Measurements from ENCODE around the gene ITM2B.

ITM2B gene

GRCh38 chr13:48264058-48264457 lies 31.1 kb downstream of the ITM2B start:
- TF ChIP-seq, protein P1, sequence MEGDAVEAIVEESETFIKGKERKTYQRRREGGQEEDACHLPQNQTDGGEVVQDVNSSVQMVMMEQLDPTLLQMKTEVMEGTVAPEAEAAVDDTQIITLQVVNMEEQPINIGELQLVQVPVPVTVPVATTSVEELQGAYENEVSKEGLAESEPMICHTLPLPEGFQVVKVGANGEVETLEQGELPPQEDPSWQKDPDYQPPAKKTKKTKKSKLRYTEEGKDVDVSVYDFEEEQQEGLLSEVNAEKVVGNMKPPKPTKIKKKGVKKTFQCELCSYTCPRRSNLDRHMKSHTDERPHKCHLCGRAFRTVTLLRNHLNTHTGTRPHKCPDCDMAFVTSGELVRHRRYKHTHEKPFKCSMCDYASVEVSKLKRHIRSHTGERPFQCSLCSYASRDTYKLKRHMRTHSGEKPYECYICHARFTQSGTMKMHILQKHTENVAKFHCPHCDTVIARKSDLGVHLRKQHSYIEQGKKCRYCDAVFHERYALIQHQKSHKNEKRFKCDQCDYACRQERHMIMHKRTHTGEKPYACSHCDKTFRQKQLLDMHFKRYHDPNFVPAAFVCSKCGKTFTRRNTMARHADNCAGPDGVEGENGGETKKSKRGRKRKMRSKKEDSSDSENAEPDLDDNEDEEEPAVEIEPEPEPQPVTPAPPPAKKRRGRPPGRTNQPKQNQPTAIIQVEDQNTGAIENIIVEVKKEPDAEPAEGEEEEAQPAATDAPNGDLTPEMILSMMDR (conservative IDR thresholded peaks at IDR 0.05): no peak
- H3K27ac ChIP-seq: no peak overlapping the region

DNA sequence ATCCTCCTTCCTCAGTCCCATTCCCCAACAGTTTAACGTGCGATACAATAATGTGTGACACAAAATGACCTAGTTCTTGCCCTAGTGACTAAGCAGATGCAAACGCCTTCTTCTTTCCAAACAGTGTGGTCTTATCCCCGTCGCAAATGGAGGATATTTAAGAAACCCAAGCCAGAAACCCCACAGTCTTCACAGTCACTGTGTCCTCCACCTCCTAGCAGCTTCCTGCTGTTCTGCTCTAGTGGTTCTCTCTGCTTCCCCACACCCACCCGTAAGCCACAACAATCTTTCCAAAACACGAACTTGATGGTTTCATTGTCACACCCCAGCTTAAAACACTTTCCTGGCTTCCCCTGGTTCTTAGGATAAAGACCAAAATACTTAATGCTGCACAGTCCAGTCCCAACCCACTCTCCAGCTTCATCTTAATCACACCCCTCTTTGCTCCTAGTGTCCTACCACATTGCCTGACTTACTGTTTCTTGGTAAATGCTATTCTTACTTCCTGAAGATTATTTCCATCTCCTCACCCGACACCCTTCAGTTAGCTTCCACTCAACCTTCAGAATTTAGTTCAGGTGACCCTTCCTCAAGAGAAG lies 32.3 kb downstream of the ITM2B start:
- no peak overlapping the region for H3K27ac ChIP-seq
- TF ChIP-seq, protein P1 (conservative IDR thresholded peaks at IDR 0.05): no peak

DNA sequence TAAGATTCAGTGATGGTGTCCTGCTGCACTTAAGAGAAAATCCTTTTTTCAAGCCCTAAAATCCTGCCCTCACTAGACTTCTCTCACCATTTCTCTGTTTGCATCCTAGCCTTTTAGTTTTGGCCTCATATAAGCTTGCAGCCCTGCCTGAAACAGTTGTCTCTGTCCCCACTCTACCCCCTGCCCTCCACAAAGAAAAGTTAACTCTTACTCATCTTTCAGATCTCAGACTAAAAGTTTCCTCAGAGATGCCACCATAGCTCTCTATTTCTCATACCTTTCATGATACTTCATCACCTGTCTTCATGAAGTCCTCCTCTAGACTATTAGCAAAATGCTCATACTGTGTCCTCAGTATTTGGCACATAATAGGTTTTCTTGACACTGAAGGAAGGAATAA lies 33.1 kb downstream of the ITM2B start:
- no peak overlapping the region for H3K27ac ChIP-seq
- TF ChIP-seq, protein P1 (conservative IDR thresholded peaks at IDR 0.05): no peak

DNA sequence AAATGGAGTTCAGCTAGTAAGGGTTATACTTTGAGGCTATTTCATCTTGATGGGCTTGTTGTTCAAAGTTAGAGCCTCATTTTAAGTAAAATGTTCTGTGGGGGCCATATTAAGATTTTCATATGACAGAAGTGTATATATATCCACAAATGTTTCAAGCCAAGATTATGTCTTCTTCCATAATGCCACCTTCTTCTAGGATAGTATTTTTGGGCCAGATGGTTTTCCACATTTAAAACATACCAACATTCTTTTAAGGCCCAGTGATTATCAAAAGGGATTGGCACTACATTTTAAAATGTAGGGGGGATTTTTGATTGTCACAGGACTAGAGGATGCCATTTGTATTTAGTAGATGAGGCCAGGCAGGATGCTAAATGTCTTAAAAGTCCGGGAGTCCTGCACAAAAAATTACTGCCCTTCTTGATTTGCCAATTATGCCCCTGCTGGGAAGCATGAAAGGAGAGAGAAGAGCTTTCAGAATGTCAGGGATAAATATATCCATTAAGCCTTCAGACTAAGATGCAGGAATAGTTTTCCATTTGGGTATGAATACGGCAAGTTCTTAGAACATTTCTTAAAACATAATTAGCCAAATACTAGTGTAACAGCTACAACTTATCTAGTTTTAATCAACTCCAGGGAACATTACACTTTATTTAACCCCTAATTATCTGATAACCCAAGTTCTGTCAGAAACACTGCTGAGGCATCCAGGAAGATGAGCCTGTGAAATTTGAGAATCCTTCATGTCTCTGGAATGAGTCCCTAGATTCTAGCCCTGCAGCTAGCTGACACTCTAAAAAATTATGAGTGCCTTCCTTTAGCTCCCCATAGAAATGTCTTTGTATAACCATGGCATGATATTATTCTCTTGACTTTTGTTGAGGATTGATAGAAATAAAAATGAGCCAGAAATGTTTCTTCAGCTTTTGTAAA lies 34.0 kb downstream of the ITM2B start:
- no peak overlapping the region for H3K27ac ChIP-seq
- TF ChIP-seq, protein P1 (conservative IDR thresholded peaks at IDR 0.05): no peak

GRCh38 chr13:48268019-48268418 lies 35.0 kb downstream of the ITM2B start:
- H3K27ac ChIP-seq: no peak overlapping the region
- TF ChIP-seq, protein P1 (conservative IDR thresholded peaks at IDR 0.05): no peak

DNA sequence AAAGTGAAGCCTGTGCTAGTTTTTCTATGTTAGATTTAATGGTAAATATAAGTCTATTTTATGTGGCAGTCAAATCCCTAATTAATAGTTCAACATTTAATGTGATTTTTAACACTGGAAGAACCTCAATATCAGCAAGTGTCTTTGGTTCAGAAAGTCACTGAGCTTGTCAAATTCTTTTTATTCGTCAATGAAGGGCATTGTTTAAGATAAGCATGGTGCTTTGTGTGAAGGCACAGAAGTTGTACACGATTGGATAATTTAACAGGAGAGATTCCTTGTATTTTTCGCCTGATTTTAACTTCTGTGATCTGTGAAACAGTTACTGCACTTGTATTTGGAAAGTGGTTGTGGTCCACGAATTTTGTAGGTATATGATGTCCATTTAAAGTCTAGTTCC lies 40.3 kb downstream of the ITM2B start:
- TF ChIP-seq, protein P1 (conservative IDR thresholded peaks at IDR 0.05): no peak

DNA sequence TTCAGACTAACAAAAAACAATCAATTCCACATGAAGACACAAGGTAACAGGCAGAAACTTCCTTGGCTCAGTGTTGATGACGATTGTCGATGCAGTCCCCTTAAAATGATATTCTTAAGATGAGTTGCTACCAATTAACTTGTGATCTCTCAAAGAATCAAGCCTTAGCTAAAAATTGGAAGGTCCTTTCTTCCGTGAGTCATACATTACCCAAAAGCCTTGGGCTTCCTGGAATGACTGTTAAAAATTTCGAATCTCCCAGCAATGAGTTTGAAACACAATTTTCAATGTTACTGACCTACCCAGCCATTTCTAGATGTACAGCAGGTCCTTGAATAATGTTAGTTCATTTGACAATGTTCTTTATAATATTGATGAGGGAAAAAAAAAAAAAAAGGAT lies 42.5 kb downstream of the ITM2B start:
- TF ChIP-seq, protein P1 (conservative IDR thresholded peaks at IDR 0.05): no peak

More for the DNA sequence above, 40.3 kb downstream of the ITM2B start:
- no peak overlapping the region for H3K27ac ChIP-seq

More for the DNA sequence above, 42.5 kb downstream of the ITM2B start:
- no peak overlapping the region for H3K27ac ChIP-seq
